HG02840 (cell line): ENCODE results near the gene ZBTB20.

ENCODE experiments used
- ATAC-seq: cut with Tn5 transposase; IDR thresholded peaks from one replicate; pipeline ENCODE4 v1.9.1; 2021; ENCODE audit warnings: mild to moderate bottlenecking, moderate library complexity, moderate number of reproducible peaks; ENCODE audit not compliant: unreplicated experiment, low FRiP score

Gene ZBTB20

GRCh38 chr3:114739627-114740026, 407.5 kb downstream of the ZBTB20 start:
- ATAC-seq = no peak

GRCh38 chr3:114732353-114732752, 414.7 kb downstream of the ZBTB20 start:
- no peak for ATAC-seq

GRCh38 chr3:114730397-114730796, 416.7 kb downstream of the ZBTB20 start:
- ATAC-seq = no peak

- no peak for ATAC-seq
These were observed 419.7 kb downstream of the ZBTB20 start for GRCh38 chr3:114727373-114727772.

- ATAC-seq = no peak
These were observed 421.1 kb downstream of the ZBTB20 start for GRCh38 chr3:114725966-114726365.

GRCh38 chr3:114722530-114722929, 424.6 kb downstream of the ZBTB20 start:
- ATAC-seq = no peak

GRCh38 chr3:114721864-114722263, 425.2 kb downstream of the ZBTB20 start:
- no peak for ATAC-seq

- ATAC-seq = no peak
These were observed 425.9 kb downstream of the ZBTB20 start for GRCh38 chr3:114721209-114721608.

- ATAC-seq = no peak
These were observed 428.2 kb downstream of the ZBTB20 start for GRCh38 chr3:114718898-114719210.

- no peak for ATAC-seq
These were observed 428.8 kb downstream of the ZBTB20 start for GRCh38 chr3:114718071-114718897.

- no peak for ATAC-seq
These were observed 430.2 kb downstream of the ZBTB20 start for GRCh38 chr3:114716916-114717315.

- no peak for ATAC-seq
These were observed 431.0 kb downstream of the ZBTB20 start for GRCh38 chr3:114716126-114716525.

GRCh38 chr3:114714957-114715460, 432.1 kb downstream of the ZBTB20 start:
- no peak for ATAC-seq

- no peak for ATAC-seq
These were observed 432.9 kb downstream of the ZBTB20 start for GRCh38 chr3:114714237-114714636.

- ATAC-seq = no peak
These were observed 434.2 kb downstream of the ZBTB20 start for GRCh38 chr3:114712728-114713492.

GRCh38 chr3:114711321-114711886, 435.7 kb downstream of the ZBTB20 start:
- ATAC-seq = no peak

GRCh38 chr3:114709102-114709501, 438.0 kb downstream of the ZBTB20 start:
- no peak for ATAC-seq

GRCh38 chr3:114707252-114707860, 439.7 kb downstream of the ZBTB20 start:
- ATAC-seq = no peak

GRCh38 chr3:114706591-114707232, 440.4 kb downstream of the ZBTB20 start:
- no peak for ATAC-seq

GRCh38 chr3:114700637-114701234, 446.4 kb downstream of the ZBTB20 start:
- ATAC-seq = no peak
